GM18502 (cell line): ENCODE results near the gene ZSCAN20.

Experiments used
- ATAC-seq: cut with Tn5 transposase; IDR thresholded peaks from one replicate; pipeline ENCODE4 v1.9.1; 2021; ENCODE audit warnings: mild to moderate bottlenecking; ENCODE audit not compliant: unreplicated experiment, poor library complexity

The ZSCAN20 gene

GRCh38 chr1:33524586-33524985, 52.1 kb downstream of the ZSCAN20 start:
- ATAC-seq: no peak

GRCh38 chr1:33527934-33528333, 55.5 kb downstream of the ZSCAN20 start:
- no peak for ATAC-seq

GRCh38 chr1:33529957-33530356, 57.5 kb downstream of the ZSCAN20 start:
- no peak for ATAC-seq

GRCh38 chr1:33532250-33532649, 59.8 kb downstream of the ZSCAN20 start:
- no peak for ATAC-seq

GRCh38 chr1:33532936-33533335, 60.5 kb downstream of the ZSCAN20 start:
- no peak for ATAC-seq

- no peak for ATAC-seq
Observed at GRCh38 chr1:33535334-33535733, 62.9 kb downstream of the ZSCAN20 start.

- no peak for ATAC-seq
Observed at GRCh38 chr1:33537885-33538284, 65.4 kb downstream of the ZSCAN20 start.

- no peak for ATAC-seq
Observed at GRCh38 chr1:33541966-33542365, 69.5 kb downstream of the ZSCAN20 start.
